Lung (tissue), 12 donors: ENCODE measurements around the gene HIRA. TPM values are rescaled to one million over a fixed set of nuclear protein-coding genes. Genes with fewer than 3 reads are reported as not detected.

Source experiments
- ATAC-seq: fragments of 200-7000 bp; cut with Tn5 transposase; one replicate; pipeline ENCODE4 v1.9.1; 2020; ENCODE audit warnings: moderate number of reproducible peaks; ENCODE audit not compliant: insufficient read depth, low FRiP score
- DNase-seq, 3 donors: peaks; one replicate each; pipeline ENCODE4 v3.0.0-alpha.2; 2013 to 2017
- H3K27ac ChIP-seq, 2 donors: one replicate each; pipeline ENCODE4 v1.5.1; 2013; ENCODE audit warnings: mild to moderate bottlenecking in 2 of 2, moderate library complexity in 2 of 2, control low read depth in 1 of 2, inconsistent platforms in 1 of 2, low read depth in 1 of 2, low read length in 1 of 2
- H3K27me3 ChIP-seq, 3 donors: one replicate each; pipeline ENCODE4 v1.5.1; 2013; ENCODE audit warnings: low read length in 2 of 3; ENCODE audit not compliant: control insufficient read depth in 3 of 3, insufficient read depth in 3 of 3
- H3K36me3 ChIP-seq, 4 donors: one replicate each; pipeline ENCODE4 v1.5.1; 2013; ENCODE audit warnings: low read length in 4 of 4, mild to moderate bottlenecking in 1 of 4, moderate library complexity in 1 of 4; ENCODE audit not compliant: control insufficient read depth in 4 of 4, insufficient read depth in 4 of 4
- H3K4me1 ChIP-seq, 5 donors: one replicate each; pipeline ENCODE4 v1.5.1; 2013; ENCODE audit warnings: low read length in 5 of 5, mild to moderate bottlenecking in 2 of 5, moderate library complexity in 1 of 5; ENCODE audit not compliant: control insufficient read depth in 5 of 5, insufficient read depth in 5 of 5
- H3K4me3 ChIP-seq: one replicate; pipeline ENCODE4 v1.5.1; 2013; ENCODE audit warnings: mild to moderate bottlenecking, control low read depth, moderate library complexity
- H3K9ac ChIP-seq, 2 donors: one replicate each; pipeline ENCODE4 v1.5.1; 2013; ENCODE audit warnings: low read length in 2 of 2, control low read depth in 1 of 2; ENCODE audit not compliant: insufficient read depth in 1 of 2
- H3K9me3 ChIP-seq, 4 donors: one replicate each; pipeline ENCODE4 v1.5.1; 2013; ENCODE audit warnings: low read length in 3 of 4, mild to moderate bottlenecking in 1 of 4, moderate library complexity in 1 of 4; ENCODE audit not compliant: control insufficient read depth in 4 of 4, insufficient read depth in 3 of 4
- WGBS, 2 donors: extraction: QIAGEN DNeasy Blood & Tissue Kit; methylation state at CpG; one replicate each; pipeline ENCODE4 v1.1.7; 2013; 5-methylcytosine and 5-hydroxymethylcytosine counted together
- polyA plus RNA-seq, 2 donors: library from polyadenylated mRNA; stranded (reverse); fragments of 200-250 nt; gene quantifications; one replicate each; pipeline ENCODE4 v1.2.1, GENCODE V29; 2013
- total RNA-seq, 2 donors: library from RNA; depleted of rRNA in 1 of 2; stranded (reverse); fragments of >200 nt in 1 of 2; gene quantifications; one replicate each; pipeline ENCODE4 v1.2.1, GENCODE V29; 2014 to 2021
- TF ChIP-seq, protein P1 (sequence below): IDR thresholded peaks from 2 replicates; pipeline ENCODE4 v1.5.1; 2012; ENCODE audit warnings: mild to moderate bottlenecking; ENCODE audit errors: control extremely low read depth, extremely low read depth
- donor health status: control.
- donor health status: control.
- donor health status: Bipolar disorder and iron deficiency.
- donor health status: healthy.
- donor health status: DM: yes; HTN: yes; CAD: no.

Gene HIRA
- total and polyA plus RNA-seq, 4 donors = 7.5 to 27.2 (median 17.3) TPM

- no peak for DNase-seq
- 96 to 97% methylated on average over 3 of the region's 3 CpGs for WGBS, 2 donors
Observed at GRCh38 chr22:19397734-19398104, 33.8 kb downstream of the HIRA start.

DNA sequence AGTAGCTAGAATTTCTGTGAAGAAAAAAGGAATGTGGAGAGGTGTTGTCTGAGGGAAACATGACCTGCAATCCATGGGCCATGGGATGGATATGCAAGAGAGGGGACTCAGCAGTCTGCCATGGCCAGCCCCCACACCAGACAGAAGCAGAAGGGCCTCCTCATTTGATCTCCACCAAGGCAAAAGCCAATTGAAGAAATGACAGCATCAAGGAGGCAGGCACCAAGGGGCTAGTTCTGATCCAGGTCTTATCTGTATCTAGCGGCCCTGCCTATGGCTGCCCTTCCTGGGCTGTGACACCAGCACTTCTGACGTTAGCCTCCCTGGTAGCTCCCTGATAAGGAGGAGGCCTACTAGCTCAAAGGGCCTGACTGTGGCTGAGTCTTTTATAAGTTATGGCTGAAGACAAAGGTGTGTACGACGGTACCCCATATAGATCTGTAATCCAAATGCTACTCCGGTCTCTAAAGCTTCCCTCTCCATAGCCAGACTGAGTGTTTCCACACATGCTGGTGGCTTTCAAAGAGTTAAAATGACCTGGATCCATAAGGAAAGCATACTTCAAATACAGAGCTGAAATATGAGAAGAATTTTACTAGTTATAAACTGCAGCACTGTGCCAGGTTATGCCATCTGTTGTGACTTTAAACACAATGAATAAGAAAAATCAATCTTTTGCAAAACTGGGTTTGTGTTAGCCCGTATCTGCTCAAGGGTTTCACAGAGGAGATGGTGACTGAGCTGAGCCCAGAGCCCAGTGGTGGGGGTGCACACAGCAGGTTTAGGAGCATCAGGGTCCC lies 34.4 kb downstream of the HIRA start:
- 97 to 98% methylated on average over 6 of the region's 6 CpGs for WGBS, 2 donors
- Histone ChIP-seq H3K4me1 (no peaks in the 10 kb centered on the region), H3K27me3 (no peaks in the 10 kb centered on the region), H3K27ac (no peak overlapping the region), H3K4me3 (no peak overlapping the region), H3K36me3 (peaks cover 8 to 53% (median 20%) of the 10 kb centered on the region in 4 donors), H3K9ac (no peak overlapping the region), H3K9me3 (no peaks in the 10 kb centered on the region)
- no peak for ATAC-seq
- DNase-seq = no peak
- TF ChIP-seq, protein P1, sequence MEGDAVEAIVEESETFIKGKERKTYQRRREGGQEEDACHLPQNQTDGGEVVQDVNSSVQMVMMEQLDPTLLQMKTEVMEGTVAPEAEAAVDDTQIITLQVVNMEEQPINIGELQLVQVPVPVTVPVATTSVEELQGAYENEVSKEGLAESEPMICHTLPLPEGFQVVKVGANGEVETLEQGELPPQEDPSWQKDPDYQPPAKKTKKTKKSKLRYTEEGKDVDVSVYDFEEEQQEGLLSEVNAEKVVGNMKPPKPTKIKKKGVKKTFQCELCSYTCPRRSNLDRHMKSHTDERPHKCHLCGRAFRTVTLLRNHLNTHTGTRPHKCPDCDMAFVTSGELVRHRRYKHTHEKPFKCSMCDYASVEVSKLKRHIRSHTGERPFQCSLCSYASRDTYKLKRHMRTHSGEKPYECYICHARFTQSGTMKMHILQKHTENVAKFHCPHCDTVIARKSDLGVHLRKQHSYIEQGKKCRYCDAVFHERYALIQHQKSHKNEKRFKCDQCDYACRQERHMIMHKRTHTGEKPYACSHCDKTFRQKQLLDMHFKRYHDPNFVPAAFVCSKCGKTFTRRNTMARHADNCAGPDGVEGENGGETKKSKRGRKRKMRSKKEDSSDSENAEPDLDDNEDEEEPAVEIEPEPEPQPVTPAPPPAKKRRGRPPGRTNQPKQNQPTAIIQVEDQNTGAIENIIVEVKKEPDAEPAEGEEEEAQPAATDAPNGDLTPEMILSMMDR = no peak

More at GRCh38 chr22:19397734-19398104, 33.8 kb downstream of the HIRA start:
- no peak overlapping the region for H3K4me3 ChIP-seq
- peaks cover 8 to 48% (median 20%) of the 10 kb centered on the region in 4 donors for H3K36me3 ChIP-seq
- H3K9me3 ChIP-seq = no peaks in the 10 kb centered on the region
- no peaks in the 10 kb centered on the region for H3K27me3 ChIP-seq
- H3K27ac ChIP-seq = no peak overlapping the region
- ATAC-seq = no peak
- TF ChIP-seq, protein P1 = no peak
- H3K9ac ChIP-seq = no peak overlapping the region
- H3K4me1 ChIP-seq = no peaks in the 10 kb centered on the region

DNA sequence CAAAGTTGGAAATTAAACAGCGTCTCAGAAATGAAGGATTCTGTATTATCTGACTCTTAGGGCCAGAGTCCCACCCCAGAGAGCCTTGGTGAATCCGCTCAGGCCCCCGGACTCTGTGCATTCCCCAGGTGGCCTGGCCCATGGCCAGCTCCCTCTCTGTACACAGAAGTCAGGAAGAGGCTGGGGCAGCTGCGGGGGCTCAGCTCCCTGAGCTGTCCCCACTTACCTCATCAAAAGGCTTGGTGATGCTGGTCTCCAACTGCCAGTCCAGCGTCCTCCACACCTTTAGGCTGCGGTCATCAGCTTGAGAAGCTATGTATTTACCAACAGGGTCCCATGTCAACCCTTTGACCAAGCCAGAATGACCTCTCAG lies 35.0 kb downstream of the HIRA start:
- WGBS, 2 donors = 87% methylated on average over 6 of the region's 6 CpGs
- Histone ChIP-seq H3K4me1 (no peaks in the 10 kb centered on the region), H3K4me3 (no peak overlapping the region), H3K27ac (no peak overlapping the region), H3K27me3 (no peaks in the 10 kb centered on the region), H3K9ac (no peak overlapping the region), H3K9me3 (peaks cover 0 to 4% (median 0%) of the 10 kb centered on the region in 4 donors), H3K36me3 (peaks cover 12 to 56% (median 20%) of the 10 kb centered on the region in 4 donors)
- ATAC-seq (no peak), DNase-seq (no peak)
- TF ChIP-seq, protein P1 = no peak

DNA sequence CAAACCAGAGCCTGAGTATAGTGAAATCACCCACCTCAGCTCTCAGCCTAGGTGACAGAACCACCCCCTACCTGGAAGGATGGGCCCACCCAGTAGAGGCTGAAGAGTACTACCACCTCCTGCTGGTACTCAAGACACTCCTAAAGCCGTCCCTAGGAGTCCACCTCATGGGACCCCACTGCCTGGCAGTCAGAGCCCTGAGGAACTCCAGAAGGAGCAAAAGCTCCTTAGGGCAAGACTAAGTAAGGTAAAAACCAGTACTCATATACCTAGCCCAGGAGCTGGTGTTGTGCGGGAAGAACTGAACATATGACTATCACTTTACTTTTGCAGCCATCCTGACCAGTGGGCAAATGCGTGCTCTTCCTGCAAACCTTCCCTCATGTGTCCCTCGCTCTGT lies 36.3 kb downstream of the HIRA start:
- no peaks in the 10 kb centered on the region for H3K4me1 ChIP-seq
- WGBS, 2 donors = 96 to 97% methylated on average over 4 of the region's 4 CpGs
- H3K27ac ChIP-seq = no peak overlapping the region
- H3K4me3 ChIP-seq = no peak overlapping the region
- H3K9ac ChIP-seq = no peak overlapping the region
- ATAC-seq = no peak
- no peaks in the 10 kb centered on the region for H3K27me3 ChIP-seq
- DNase-seq = no peak
- H3K36me3 ChIP-seq = peaks cover 12 to 53% (median 18%) of the 10 kb centered on the region in 4 donors
- TF ChIP-seq, protein P1 = no peak
- peaks cover 0 to 4% (median 0%) of the 10 kb centered on the region in 4 donors for H3K9me3 ChIP-seq
